HCT116 (cell line): ENCODE measurements around the gene MAGIX. TPM values are rescaled to one million over a fixed set of nuclear protein-coding genes. Genes with fewer than 3 reads are reported as not detected.

Source experiments
- ATAC-seq: fragments of 200-7000 bp; cut with Tn5 transposase; 2 replicates; pipeline ENCODE4 v1.9.1; 2020; ENCODE audit warnings: mild to moderate bottlenecking, moderate library complexity
- BruUV-seq: library from RNA; stranded (reverse); fragments of 400-500 nt; replicated peaks from 2 replicates; lab custom pipeline; 2021; lab: Mats Ljungman, UMichigan
- CTCF ChIA-PET: fragments of 300-600 bp; sonication (Branson Sonifier 250); formaldehyde crosslinking; loops from one replicate; lab custom pipeline; 2021; ENCODE audit warnings: antibody characterized with exemption; lab: Charles Lee
- POLR2A ChIA-PET: fragments of 300-600, 350-600 bp; sonication (Branson Sonifier 250); formaldehyde crosslinking; loops from one replicate; lab custom pipeline; 2021; ENCODE audit warnings: antibody characterized with exemption; lab: Charles Lee
- RAD21 ChIA-PET, 2 experiments: fragments of 300-600 bp; sonication (Branson Sonifier 250); formaldehyde crosslinking; loops; one replicate each; lab custom pipeline; 2023; ENCODE audit warnings: low total read pairs in 2 of 2; ENCODE audit not compliant: uncharacterized antibody in 2 of 2, unreplicated experiment in 2 of 2, low non-redundant PET in 1 of 2; lab: Charles Lee
- DNase-seq: peaks from one replicate; pipeline ENCODE4 v3.0.0-alpha.2; 2010; ENCODE audit warnings: low read depth, low spot score
- H2AFZ ChIP-seq: fragments of 200-600 bp; shearing (Covaris generic), sonication (generic); 2 replicates; pipeline ENCODE4 v1.6.1; 2017; ENCODE audit warnings: low read depth, mixed run types, mixed read lengths, antibody characterized with exemption, low read length; ENCODE audit not compliant: poor library complexity, severe bottlenecking
- H3K27ac ChIP-seq: 2 replicates; pipeline ENCODE4 v1.5.1; 2012; ENCODE audit warnings: low read depth, low read length
- H3K27me3 ChIP-seq: fragments of 200-600 bp; sonication (generic); 2 replicates; pipeline ENCODE4 v1.6.1; 2016; ENCODE audit warnings: mixed run types, low read length, mixed read lengths; ENCODE audit not compliant: insufficient read depth
- H3K36me3 ChIP-seq, 2 experiments: fragments of 200-500 bp in 1 of 2; fragments of 200-600 bp in 1 of 2; sonication (Bioruptor generic) in 1 of 2; sonication (generic) in 1 of 2; 2 replicates each; pipeline versions ENCODE4 v1.5.1 to v1.6.1; 2014 to 2016; ENCODE audit warnings: low read length in 2 of 2, inconsistent platforms in 1 of 2, mixed read lengths in 1 of 2, mixed run types in 1 of 2; ENCODE audit not compliant: insufficient read depth in 2 of 2, control insufficient read depth in 1 of 2
- H3K4me1 ChIP-seq, 2 experiments: fragments of 200-600 bp in 1 of 2; sonication (generic) in 1 of 2; 2 replicates each; pipeline versions ENCODE4 v1.5.1 to v1.6.1; 2012 to 2017; ENCODE audit warnings: low read length in 2 of 2, inconsistent platforms in 1 of 2, mild to moderate bottlenecking in 1 of 2, mixed read lengths in 1 of 2, mixed run types in 1 of 2, moderate library complexity in 1 of 2; ENCODE audit not compliant: insufficient read depth in 2 of 2, control insufficient read depth in 1 of 2
- H3K4me2 ChIP-seq: fragments of 200-600 bp; sonication (generic); 2 replicates; pipeline ENCODE4 v1.6.1; 2017; ENCODE audit warnings: mixed run types, low read length, mixed read lengths
- H3K4me3 ChIP-seq, 2 experiments: fragments of 200-600 bp in 1 of 2; sonication (generic) in 1 of 2; replicated peaks in 1 of 2; 2 replicates each; pipeline ENCODE4 v1.5.1; 2011 to 2016; ENCODE audit warnings: low read length in 2 of 2, control low read depth in 1 of 2, low read depth in 1 of 2, mild to moderate bottlenecking in 1 of 2, mixed read lengths in 1 of 2, mixed run types in 1 of 2
- H3K79me2 ChIP-seq: fragments of 200-600 bp; sonication (generic); 2 replicates; pipeline ENCODE4 v1.6.1; 2017; ENCODE audit warnings: mild to moderate bottlenecking, mixed run types, low read length, moderate library complexity, mixed read lengths; ENCODE audit not compliant: insufficient read depth
- H3K9ac ChIP-seq: fragments of 200-600 bp; sonication (generic); 2 replicates; pipeline ENCODE4 v1.6.1; 2016; ENCODE audit warnings: low read length, mixed read lengths
- H3K9me2 ChIP-seq: fragments of 200-600 bp; sonication (generic), shearing (Covaris generic); 2 replicates; pipeline ENCODE4 v1.6.1; 2017; ENCODE audit warnings: mixed run types, mild to moderate bottlenecking, moderate library complexity; ENCODE audit not compliant: insufficient read depth
- H3K9me3 ChIP-seq, 2 experiments: fragments of 200-500 bp in 1 of 2; fragments of 200-600 bp in 1 of 2; sonication (Bioruptor generic) in 1 of 2; sonication (generic) in 1 of 2; 2 replicates each; pipeline ENCODE4 v1.6.1; 2014 to 2017; ENCODE audit warnings: low read length in 2 of 2, mixed read lengths in 2 of 2, inconsistent platforms in 1 of 2, low read depth in 1 of 2, mild to moderate bottlenecking in 1 of 2, mixed run types in 1 of 2, moderate library complexity in 1 of 2; ENCODE audit not compliant: control insufficient read depth in 1 of 2, insufficient read depth in 1 of 2
- H4K20me1 ChIP-seq: fragments of 200-600 bp; sonication (generic), shearing (Covaris generic); 2 replicates; pipeline ENCODE4 v1.6.1; 2017; ENCODE audit warnings: mixed run types, mild to moderate bottlenecking, moderate library complexity; ENCODE audit not compliant: insufficient read depth
- CBX3 ChIP-seq: IDR thresholded peaks from 2 replicates; pipeline ENCODE4 v1.6.1; 2012; ENCODE audit warnings: low read depth
- CEBPB ChIP-seq: IDR thresholded peaks from 2 replicates; pipeline ENCODE4 v1.6.1; 2012; ENCODE audit warnings: low read depth
- EGR1 ChIP-seq: IDR thresholded peaks from 2 replicates; pipeline ENCODE4 v1.6.1; 2012; ENCODE audit warnings: low read depth
- EZH2 ChIP-seq: fragments of 200-600 bp; sonication (generic); IDR thresholded peaks from 2 replicates; pipeline ENCODE4 v1.6.1; 2017; ENCODE audit warnings: antibody characterized with exemption, mixed run types
- EZH2phosphoT487 ChIP-seq: fragments of 200-600 bp; IDR thresholded peaks from 2 replicates; pipeline ENCODE4 v1.6.1; 2018; ENCODE audit warnings: antibody characterized with exemption, borderline replicate concordance
- FOSL1 ChIP-seq: IDR thresholded peaks from 2 replicates; pipeline ENCODE4 v1.6.1; 2012; ENCODE audit warnings: low read depth
- POLR2A ChIP-seq: IDR thresholded peaks from 2 replicates; pipeline ENCODE4 v1.7.0; 2011; ENCODE audit warnings: borderline replicate concordance; ENCODE audit not compliant: insufficient read depth, insufficient read length; ENCODE audit errors: extremely low read depth
- RAD21 ChIP-seq: IDR thresholded peaks from 2 replicates; pipeline ENCODE4 v1.6.1; 2012; ENCODE audit warnings: low read depth, mild to moderate bottlenecking
- SIN3A ChIP-seq: IDR thresholded peaks from 2 replicates; pipeline ENCODE4 v1.6.1; 2012; ENCODE audit warnings: low read depth
- SRF ChIP-seq: IDR thresholded peaks from 2 replicates; pipeline ENCODE4 v1.6.1; 2012; ENCODE audit warnings: low read depth
- TCF7L2 ChIP-seq: IDR thresholded peaks from 2 replicates; pipeline ENCODE4 v1.7.0; 2011; ENCODE audit warnings: borderline replicate concordance, inconsistent platforms; ENCODE audit not compliant: insufficient read depth, insufficient read length; ENCODE audit errors: extremely low read depth
- YY1 ChIP-seq: IDR thresholded peaks from 2 replicates; pipeline ENCODE4 v1.6.1; 2011; ENCODE audit warnings: low read length, low read depth, moderate library complexity, mild to moderate bottlenecking; ENCODE audit not compliant: insufficient replicate concordance; ENCODE audit errors: extremely low read depth
- ZBTB33 ChIP-seq: IDR thresholded peaks from 2 replicates; pipeline ENCODE4 v1.6.1; 2011; ENCODE audit warnings: mild to moderate bottlenecking, low read length, moderate library complexity; ENCODE audit not compliant: insufficient replicate concordance; ENCODE audit errors: extremely low read depth
- ZNF274 ChIP-seq: fragments of 200-500 bp; sonication (Bioruptor generic); IDR thresholded peaks from 2 replicates; pipeline ENCODE4 v1.6.1; 2014; ENCODE audit warnings: mild to moderate bottlenecking, low read depth, low read length, inconsistent platforms
- intact Hi-C: fragments of 100-400 bp; cut with micrococcal nuclease; formaldehyde crosslinking; loops from 2 replicates; pipeline ENCODE4 v1.10.0; 2022
- total RNA-seq: library from RNA; stranded (reverse); gene quantifications from one replicate; pipeline ENCODE4 v1.2.1, GENCODE V29; 2021; ENCODE audit not compliant: unreplicated experiment
- TF ChIP-seq, protein P1 (sequence below), 3 experiments: fragments of 200-600 bp in 1 of 3; sonication (generic) in 1 of 3; IDR thresholded peaks in 2 of 3; conservative IDR thresholded peaks in 1 of 3; 2 replicates each; pipeline ENCODE4 v1.5.1; 2012 to 2017; ENCODE audit warnings: low read depth in 2 of 3, low read length in 2 of 3, antibody characterized with exemption in 1 of 3, borderline replicate concordance in 1 of 3, control low read depth in 1 of 3, mild to moderate bottlenecking in 1 of 3, mixed read lengths in 1 of 3, mixed run types in 1 of 3, moderate library complexity in 1 of 3; ENCODE audit not compliant: insufficient read depth in 1 of 3

Gene MAGIX
- total RNA-seq, 1 experiment from 2014 or later: 2.6 TPM

GRCh38 chrX:49155243-49155899, 7.2 kb upstream of the MAGIX start:
- Histone ChIP-seq H3K9me3 (no peaks in the 10 kb centered on the region), H2AFZ (no peak overlapping the region), H3K27ac (peak overlapping the region; percentile 80), H3K79me2 (no peaks in the 10 kb centered on the region), H3K9ac (peak overlapping the region; percentile 61), H3K9me2 (no peaks in the 10 kb centered on the region), H3K4me2 (peak overlapping the region; percentile 74), H3K4me1 (peaks cover 3 to 32% of the 10 kb centered on the region in 2 experiments), H3K27me3 (no peaks in the 10 kb centered on the region), H4K20me1 (no peaks in the 10 kb centered on the region), H3K36me3 (no peaks in the 10 kb centered on the region), H3K4me3 (peak overlapping the region; percentile 43 to 57)
- DNase-seq (peak; percentile 62), ATAC-seq (peak; percentile 61)
- BruUV-seq: TSS peak; percentile 90
- ChIA-PET RAD21 (interaction anchor here in 1 of 2 experiments (0.5 kb wide), 1 partner anchor 20 kb away, joined by 5 read pairs; no protein-coding TSS in a partner anchor), POLR2A (interaction anchor here (0.6 to 2.6 kb wide), 4 partner anchors 11 to 597 kb away, joined by 3 to 11 read pairs (median 6); no protein-coding TSS in a partner anchor), CTCF (interaction anchor here (0.6 to 1.8 kb wide), 10 partner anchors 8 to 112 kb away, joined by 3 to 20 read pairs (median 6); partner anchors contain the start of gene TFE3)
- TF ChIP-seq RAD21 (no peak), CEBPB (no peak), ZNF274 (no peak), TCF7L2 (no peak), EZH2 (no peak), FOSL1 (no peak), POLR2A (no peak), YY1 (no peak), SRF (no peak), EGR1 (no peak), ZBTB33 (no peak), SIN3A (no peak), EZH2phosphoT487 (no peak), CBX3 (no peak)
- TF ChIP-seq, protein P1, sequence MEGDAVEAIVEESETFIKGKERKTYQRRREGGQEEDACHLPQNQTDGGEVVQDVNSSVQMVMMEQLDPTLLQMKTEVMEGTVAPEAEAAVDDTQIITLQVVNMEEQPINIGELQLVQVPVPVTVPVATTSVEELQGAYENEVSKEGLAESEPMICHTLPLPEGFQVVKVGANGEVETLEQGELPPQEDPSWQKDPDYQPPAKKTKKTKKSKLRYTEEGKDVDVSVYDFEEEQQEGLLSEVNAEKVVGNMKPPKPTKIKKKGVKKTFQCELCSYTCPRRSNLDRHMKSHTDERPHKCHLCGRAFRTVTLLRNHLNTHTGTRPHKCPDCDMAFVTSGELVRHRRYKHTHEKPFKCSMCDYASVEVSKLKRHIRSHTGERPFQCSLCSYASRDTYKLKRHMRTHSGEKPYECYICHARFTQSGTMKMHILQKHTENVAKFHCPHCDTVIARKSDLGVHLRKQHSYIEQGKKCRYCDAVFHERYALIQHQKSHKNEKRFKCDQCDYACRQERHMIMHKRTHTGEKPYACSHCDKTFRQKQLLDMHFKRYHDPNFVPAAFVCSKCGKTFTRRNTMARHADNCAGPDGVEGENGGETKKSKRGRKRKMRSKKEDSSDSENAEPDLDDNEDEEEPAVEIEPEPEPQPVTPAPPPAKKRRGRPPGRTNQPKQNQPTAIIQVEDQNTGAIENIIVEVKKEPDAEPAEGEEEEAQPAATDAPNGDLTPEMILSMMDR (IDR thresholded peaks at IDR 0.05 in 2 of 3, conservative IDR thresholded peaks at IDR 0.05 in 1 of 3; ENCODE audit: borderline replicate concordance in 1 of 3, insufficient read depth in 1 of 3, low read depth in 2 of 3, low read length in 2 of 3): no peak
- intact Hi-C loops: no loop called here
